ENCODE results near the gene PRR7.

DNA sequence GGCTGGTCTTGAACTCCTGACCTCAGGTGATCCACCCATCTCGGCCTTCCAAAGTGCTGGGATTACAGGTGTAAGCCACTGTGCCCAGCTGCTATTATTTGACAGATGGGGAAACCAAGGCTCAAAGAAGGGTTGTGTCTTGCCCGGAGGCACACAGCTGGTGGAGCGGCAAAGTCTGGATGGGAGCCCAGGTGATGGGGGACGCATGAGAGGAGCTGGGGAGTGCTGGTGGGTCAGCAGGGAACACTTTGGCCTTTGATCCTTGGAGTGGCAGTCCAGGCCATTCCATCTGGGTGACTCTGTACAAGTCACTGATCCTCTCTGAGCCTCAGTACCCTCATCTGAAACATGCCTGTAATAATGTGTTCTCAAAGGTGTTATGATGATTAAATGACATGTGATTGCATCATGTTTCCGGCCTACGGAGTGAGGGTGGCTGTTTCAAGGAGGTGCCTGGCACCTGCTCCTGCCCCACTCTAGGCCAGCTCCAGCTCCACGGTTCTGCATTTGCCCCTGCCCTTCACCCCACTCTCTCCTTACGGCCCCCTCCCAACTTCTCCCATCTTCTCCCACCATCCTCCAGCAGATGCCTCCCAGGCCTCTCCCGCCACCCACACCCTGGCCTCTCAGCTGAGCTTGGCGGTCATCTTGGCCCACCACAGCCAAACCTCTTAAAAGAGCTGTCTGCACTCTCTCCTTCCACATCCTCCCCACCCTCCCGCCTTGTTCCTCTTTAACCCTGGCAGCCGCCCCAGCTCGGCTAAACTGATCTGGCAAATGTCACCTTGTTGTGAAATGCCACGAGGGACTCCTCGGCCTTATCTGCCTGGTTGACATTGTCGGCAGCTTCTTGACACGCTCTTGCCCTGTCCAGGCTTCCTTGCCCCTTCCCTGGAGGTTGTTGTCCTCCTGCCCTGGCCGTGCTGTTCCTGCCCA, 32.4 kb downstream of the PRR7 start:
- TF ChIP-seq, protein P1, sequence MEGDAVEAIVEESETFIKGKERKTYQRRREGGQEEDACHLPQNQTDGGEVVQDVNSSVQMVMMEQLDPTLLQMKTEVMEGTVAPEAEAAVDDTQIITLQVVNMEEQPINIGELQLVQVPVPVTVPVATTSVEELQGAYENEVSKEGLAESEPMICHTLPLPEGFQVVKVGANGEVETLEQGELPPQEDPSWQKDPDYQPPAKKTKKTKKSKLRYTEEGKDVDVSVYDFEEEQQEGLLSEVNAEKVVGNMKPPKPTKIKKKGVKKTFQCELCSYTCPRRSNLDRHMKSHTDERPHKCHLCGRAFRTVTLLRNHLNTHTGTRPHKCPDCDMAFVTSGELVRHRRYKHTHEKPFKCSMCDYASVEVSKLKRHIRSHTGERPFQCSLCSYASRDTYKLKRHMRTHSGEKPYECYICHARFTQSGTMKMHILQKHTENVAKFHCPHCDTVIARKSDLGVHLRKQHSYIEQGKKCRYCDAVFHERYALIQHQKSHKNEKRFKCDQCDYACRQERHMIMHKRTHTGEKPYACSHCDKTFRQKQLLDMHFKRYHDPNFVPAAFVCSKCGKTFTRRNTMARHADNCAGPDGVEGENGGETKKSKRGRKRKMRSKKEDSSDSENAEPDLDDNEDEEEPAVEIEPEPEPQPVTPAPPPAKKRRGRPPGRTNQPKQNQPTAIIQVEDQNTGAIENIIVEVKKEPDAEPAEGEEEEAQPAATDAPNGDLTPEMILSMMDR (IDR thresholded peaks at IDR 0.05; ENCODE audit: poor library complexity), result no peak
- TF ChIP-seq EZH2 (IDR thresholded peaks at IDR 0.05; ENCODE audit: borderline replicate concordance), result no peak

Measured in hepatocyte (in vitro differentiated cells).